Measurements from ENCODE around the gene F11.
"Not testable (repeated sequence)": the region's sequence is repeated elsewhere in the genome, so short reads cannot be mapped to it uniquely, and the experiment has no call there.

F11 gene

DNA sequence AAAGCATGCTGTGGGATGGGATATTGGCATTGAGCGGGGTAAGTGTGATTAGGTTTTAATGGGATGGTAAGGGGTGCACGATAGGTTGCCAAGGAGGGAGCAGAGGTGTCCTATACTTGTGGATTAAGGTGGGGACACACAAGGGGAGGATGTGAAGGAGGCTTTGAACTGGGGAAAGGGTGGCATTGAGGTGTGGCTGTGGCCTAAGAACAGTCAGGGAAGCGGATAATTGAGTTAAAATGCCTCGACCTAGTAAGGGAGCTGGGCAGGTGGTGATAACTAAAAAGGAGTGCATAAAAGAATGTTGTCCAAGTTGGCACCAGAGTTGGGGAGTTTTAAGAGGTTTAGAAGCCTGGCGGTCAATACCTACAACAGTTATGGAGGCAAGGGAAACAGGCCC lies 21.2 kb upstream of the F11 start:
- H3K4me1 ChIP-seq (ENCODE audit: control insufficient read depth in 2 of 2, insufficient read depth in 1 of 2, low read depth in 1 of 2, low read length in 2 of 2), result peaks cover 0 to 1% of the 10 kb centered on the region in 2 donors
- H2AFZ ChIP-seq (ENCODE audit: low read length), result no peak overlapping the region
- no peak overlapping the region for H2BK15ac ChIP-seq (ENCODE audit: low read length)
- H3K4me3 ChIP-seq (ENCODE audit: low read length in 2 of 2), result no peak overlapping the region
- H3K18ac ChIP-seq (ENCODE audit: low read length), result no peak overlapping the region
- H2AK5ac ChIP-seq (ENCODE audit: low read depth, low read length), result no peak overlapping the region
- no peak overlapping the region for H3K23ac ChIP-seq (ENCODE audit: low read depth, low read length, poor library complexity)
- DNase-seq (ENCODE audit: low spot score), result no peak
- no peaks in the 10 kb centered on the region for H3K27me3 ChIP-seq (ENCODE audit: control insufficient read depth in 3 of 3, insufficient read depth in 3 of 3, low read depth in 1 of 3, low read length in 3 of 3)
- H2BK120ac ChIP-seq (ENCODE audit: low read depth, low read length), result no peak overlapping the region
- WGBS, 2 donors (ENCODE audit: extremely low coverage in 2 of 2, insufficient read length in 2 of 2, insufficient replicate concordance in 1 of 2), result no CpG with 5 or more reads among the region's 5 CpGs
- no peak overlapping the region for H3K4me2 ChIP-seq (ENCODE audit: insufficient read depth, low read length, poor library complexity, severe bottlenecking)
- H3K4ac ChIP-seq (ENCODE audit: low read length), result no peak overlapping the region
- no peak overlapping the region for H3K27ac ChIP-seq (replicated peaks; ENCODE audit: low read length)
- H3K9ac ChIP-seq (ENCODE audit: low read depth, low read length, poor library complexity), result no peak overlapping the region
- peaks cover 1% of the 10 kb centered on the region for H3K79me1 ChIP-seq (ENCODE audit: low read depth, low read length)
- H4K91ac ChIP-seq (ENCODE audit: low read depth, low read length, poor library complexity), result no peak overlapping the region
- no peaks in the 10 kb centered on the region for H3K36me3 ChIP-seq (replicated peaks in 1 of 2; ENCODE audit: control insufficient read depth in 2 of 2, insufficient read depth in 2 of 2, low read length in 2 of 2)
- H3K9me3 ChIP-seq (replicated peaks in 1 of 2; ENCODE audit: control insufficient read depth in 2 of 2, insufficient read depth in 1 of 2, low read depth in 1 of 2, low read length in 2 of 2), result no peaks in the 10 kb centered on the region
- H3K14ac ChIP-seq (ENCODE audit: low read length), result no peak overlapping the region
- no peak overlapping the region for H2BK12ac ChIP-seq (ENCODE audit: low read length)
- H4K8ac ChIP-seq (ENCODE audit: low read depth, low read length), result no peak overlapping the region
- no peak overlapping the region for H2BK5ac ChIP-seq (ENCODE audit: low read length)

DNA sequence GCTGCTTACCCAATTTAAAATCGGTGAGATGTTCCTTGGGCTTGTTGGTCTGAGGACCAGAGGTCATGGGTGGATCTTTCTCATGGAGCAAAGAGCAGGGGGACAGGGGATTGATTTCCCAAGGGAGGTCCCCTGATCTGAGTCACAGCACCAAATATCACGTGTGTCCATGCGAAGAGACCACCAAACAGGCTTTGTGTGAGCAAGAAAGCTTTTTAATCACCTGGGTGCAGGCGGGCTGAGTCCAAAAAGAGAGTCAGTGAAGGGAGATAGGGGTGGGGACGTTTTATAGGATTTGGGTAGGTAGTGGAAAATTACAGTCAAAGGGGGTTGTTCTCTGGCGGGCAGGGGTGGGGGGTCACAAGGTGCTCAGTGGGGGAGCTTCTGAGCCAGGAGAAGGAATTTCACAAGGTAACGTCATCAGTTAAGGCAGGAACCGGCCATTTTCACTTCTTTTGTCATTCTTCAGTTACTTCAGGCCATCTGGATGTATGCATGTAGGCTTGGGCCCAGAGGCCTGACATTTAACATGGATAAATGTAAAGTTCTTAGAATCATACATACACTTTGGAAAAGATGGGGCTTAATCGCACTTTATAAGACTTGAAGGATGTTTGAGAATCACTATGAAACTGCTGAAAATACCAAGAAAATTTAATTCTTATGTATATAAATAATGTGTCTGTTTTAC lies 18.8 kb upstream of the F11 start:
- not testable (repeated sequence) for H3K9me3 ChIP-seq (replicated peaks in 1 of 2; ENCODE audit: control insufficient read depth in 2 of 2, insufficient read depth in 1 of 2, low read depth in 1 of 2, low read length in 2 of 2); H3K27ac ChIP-seq (replicated peaks; ENCODE audit: low read length); H3K79me1 ChIP-seq (ENCODE audit: low read depth, low read length); H3K4me1 ChIP-seq (ENCODE audit: control insufficient read depth in 2 of 2, insufficient read depth in 1 of 2, low read depth in 1 of 2, low read length in 2 of 2); H3K14ac ChIP-seq (ENCODE audit: low read length); H2BK12ac ChIP-seq (ENCODE audit: low read length); H3K18ac ChIP-seq (ENCODE audit: low read length); H3K4me3 ChIP-seq (ENCODE audit: low read length in 2 of 2); H3K4me2 ChIP-seq (ENCODE audit: insufficient read depth, low read length, poor library complexity, severe bottlenecking); H4K8ac ChIP-seq (ENCODE audit: low read depth, low read length); H2AK5ac ChIP-seq (ENCODE audit: low read depth, low read length); H4K91ac ChIP-seq (ENCODE audit: low read depth, low read length, poor library complexity); H3K4ac ChIP-seq (ENCODE audit: low read length); H2BK15ac ChIP-seq (ENCODE audit: low read length); H3K9ac ChIP-seq (ENCODE audit: low read depth, low read length, poor library complexity); DNase-seq (ENCODE audit: low spot score); H2AFZ ChIP-seq (ENCODE audit: low read length); H2BK5ac ChIP-seq (ENCODE audit: low read length); H3K23ac ChIP-seq (ENCODE audit: low read depth, low read length, poor library complexity); H2BK120ac ChIP-seq (ENCODE audit: low read depth, low read length); H3K36me3 ChIP-seq (replicated peaks in 1 of 2; ENCODE audit: control insufficient read depth in 2 of 2, insufficient read depth in 2 of 2, low read length in 2 of 2)
- no CpG with 5 or more reads among the region's 9 CpGs for WGBS, 2 donors (ENCODE audit: extremely low coverage in 2 of 2, insufficient read length in 2 of 2, insufficient replicate concordance in 1 of 2)
- H3K27me3 ChIP-seq (ENCODE audit: control insufficient read depth in 3 of 3, insufficient read depth in 3 of 3, low read depth in 1 of 3, low read length in 3 of 3), result peaks cover 0 to 11% (median 0%) of the 10 kb centered on the region in 3 experiments

DNA sequence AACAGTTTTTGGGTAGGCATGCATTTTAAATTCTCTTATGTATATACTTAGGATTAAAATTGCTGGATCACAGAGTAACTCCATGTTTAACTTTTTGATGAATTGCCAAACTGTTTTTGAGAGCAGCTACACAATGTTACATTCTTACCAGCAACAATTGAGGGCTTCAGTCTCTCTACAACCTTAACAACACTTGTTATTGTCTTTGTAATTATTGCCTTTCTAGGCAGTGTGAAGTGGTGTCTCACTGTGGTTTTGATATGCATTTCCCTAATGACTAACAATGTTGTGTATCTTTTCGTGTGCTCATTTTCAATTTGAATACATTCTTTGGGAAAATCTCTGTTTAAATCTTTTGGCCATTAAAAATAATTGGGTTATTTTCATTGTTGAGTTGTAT lies 17.3 kb upstream of the F11 start:
- H3K4me2 ChIP-seq (ENCODE audit: insufficient read depth, low read length, poor library complexity, severe bottlenecking), result no peak overlapping the region
- H3K18ac ChIP-seq (ENCODE audit: low read length), result no peak overlapping the region
- no peak for DNase-seq (ENCODE audit: low spot score)
- no peak overlapping the region for H2BK5ac ChIP-seq (ENCODE audit: low read length)
- H3K4me3 ChIP-seq (ENCODE audit: low read length in 2 of 2), result no peak overlapping the region
- H4K91ac ChIP-seq (ENCODE audit: low read depth, low read length, poor library complexity), result no peak overlapping the region
- no CpG with 5 or more reads among the region's 1 CpG for WGBS, 2 donors (ENCODE audit: extremely low coverage in 2 of 2, insufficient read length in 2 of 2, insufficient replicate concordance in 1 of 2)
- no peaks in the 10 kb centered on the region for H3K36me3 ChIP-seq (replicated peaks in 1 of 2; ENCODE audit: control insufficient read depth in 2 of 2, insufficient read depth in 2 of 2, low read length in 2 of 2)
- H2AK5ac ChIP-seq (ENCODE audit: low read depth, low read length), result no peak overlapping the region
- no peaks in the 10 kb centered on the region for H3K9me3 ChIP-seq (replicated peaks in 1 of 2; ENCODE audit: control insufficient read depth in 2 of 2, insufficient read depth in 1 of 2, low read depth in 1 of 2, low read length in 2 of 2)
- peaks cover 1% of the 10 kb centered on the region for H3K79me1 ChIP-seq (ENCODE audit: low read depth, low read length)
- peaks cover 0 to 4% of the 10 kb centered on the region in 2 donors for H3K4me1 ChIP-seq (ENCODE audit: control insufficient read depth in 2 of 2, insufficient read depth in 1 of 2, low read depth in 1 of 2, low read length in 2 of 2)
- no peak overlapping the region for H4K8ac ChIP-seq (ENCODE audit: low read depth, low read length)
- H3K27ac ChIP-seq (replicated peaks; ENCODE audit: low read length), result no peak overlapping the region
- no peak overlapping the region for H3K14ac ChIP-seq (ENCODE audit: low read length)
- peaks cover 0 to 11% (median 0%) of the 10 kb centered on the region in 3 experiments for H3K27me3 ChIP-seq (ENCODE audit: control insufficient read depth in 3 of 3, insufficient read depth in 3 of 3, low read depth in 1 of 3, low read length in 3 of 3)
- H3K23ac ChIP-seq (ENCODE audit: low read depth, low read length, poor library complexity), result no peak overlapping the region
- no peak overlapping the region for H2BK15ac ChIP-seq (ENCODE audit: low read length)
- no peak overlapping the region for H3K4ac ChIP-seq (ENCODE audit: low read length)
- H3K9ac ChIP-seq (ENCODE audit: low read depth, low read length, poor library complexity), result no peak overlapping the region
- H2BK12ac ChIP-seq (ENCODE audit: low read length), result no peak overlapping the region
- no peak overlapping the region for H2AFZ ChIP-seq (ENCODE audit: low read length)
- no peak overlapping the region for H2BK120ac ChIP-seq (ENCODE audit: low read depth, low read length)

DNA sequence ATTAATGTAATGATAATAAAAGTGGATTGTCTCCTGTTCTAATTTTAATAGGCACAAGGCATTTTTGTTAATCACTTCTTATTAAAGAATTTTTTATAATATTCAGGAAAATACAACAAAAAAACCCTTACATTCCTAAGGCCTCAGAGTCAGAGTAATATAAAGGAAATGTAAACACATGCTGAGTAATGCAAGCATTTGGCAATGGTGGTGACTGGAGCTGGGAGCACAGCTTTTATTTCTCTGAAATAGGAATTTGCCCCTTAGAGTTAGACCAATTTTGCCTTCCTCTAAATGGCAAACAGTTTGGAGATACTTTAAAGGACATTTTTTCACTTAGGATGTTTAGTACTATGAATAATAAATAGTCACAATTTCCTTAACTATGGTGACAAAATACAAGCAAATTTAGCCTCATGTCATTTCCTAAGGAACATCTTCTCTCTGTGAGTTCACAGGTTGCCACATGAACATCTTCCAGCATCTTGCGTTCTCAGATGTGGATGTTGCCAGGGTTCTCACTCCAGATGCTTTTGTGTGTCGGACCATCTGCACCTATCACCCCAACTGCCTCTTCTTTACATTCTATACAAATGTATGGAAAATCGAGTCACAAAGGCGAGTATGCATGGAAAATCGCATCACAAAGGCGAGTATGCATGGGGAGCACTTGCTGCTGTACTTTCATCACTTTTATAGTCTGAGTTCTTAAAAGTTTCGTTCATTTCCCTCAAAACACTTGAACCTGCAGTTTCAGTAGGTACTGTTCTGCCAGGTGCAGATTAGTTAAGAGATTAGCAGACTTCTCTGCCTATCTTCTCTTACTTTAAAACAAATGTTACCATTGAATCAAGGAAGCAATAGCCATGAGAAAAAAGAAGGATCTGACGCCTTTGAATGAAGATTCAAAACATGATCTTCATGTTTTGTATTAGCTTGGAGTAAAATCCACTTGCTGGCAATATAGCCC lies 15.9 kb upstream of the F11 start:
- H2BK12ac ChIP-seq (ENCODE audit: low read length), result no peak overlapping the region
- no peak overlapping the region for H2AFZ ChIP-seq (ENCODE audit: low read length)
- no peak overlapping the region for H2BK5ac ChIP-seq (ENCODE audit: low read length)
- no peak overlapping the region for H3K14ac ChIP-seq (ENCODE audit: low read length)
- H3K4me2 ChIP-seq (ENCODE audit: insufficient read depth, low read length, poor library complexity, severe bottlenecking), result no peak overlapping the region
- no peak overlapping the region for H2BK15ac ChIP-seq (ENCODE audit: low read length)
- H3K4me1 ChIP-seq (ENCODE audit: control insufficient read depth in 2 of 2, insufficient read depth in 1 of 2, low read depth in 1 of 2, low read length in 2 of 2), result peaks cover 0 to 4% of the 10 kb centered on the region in 2 donors
- WGBS, 2 donors (ENCODE audit: extremely low coverage in 2 of 2, insufficient read length in 2 of 2, insufficient replicate concordance in 1 of 2), result no CpG with 5 or more reads among the region's 8 CpGs
- no peaks in the 10 kb centered on the region for H3K9me3 ChIP-seq (replicated peaks in 1 of 2; ENCODE audit: control insufficient read depth in 2 of 2, insufficient read depth in 1 of 2, low read depth in 1 of 2, low read length in 2 of 2)
- peaks cover 0 to 11% (median 0%) of the 10 kb centered on the region in 3 experiments for H3K27me3 ChIP-seq (ENCODE audit: control insufficient read depth in 3 of 3, insufficient read depth in 3 of 3, low read depth in 1 of 3, low read length in 3 of 3)
- no peak for DNase-seq (ENCODE audit: low spot score)
- no peak overlapping the region for H3K18ac ChIP-seq (ENCODE audit: low read length)
- H4K91ac ChIP-seq (ENCODE audit: low read depth, low read length, poor library complexity), result no peak overlapping the region
- no peak overlapping the region for H3K4ac ChIP-seq (ENCODE audit: low read length)
- no peaks in the 10 kb centered on the region for H3K36me3 ChIP-seq (replicated peaks in 1 of 2; ENCODE audit: control insufficient read depth in 2 of 2, insufficient read depth in 2 of 2, low read length in 2 of 2)
- no peak overlapping the region for H4K8ac ChIP-seq (ENCODE audit: low read depth, low read length)
- no peak overlapping the region for H3K27ac ChIP-seq (replicated peaks; ENCODE audit: low read length)
- no peak overlapping the region for H3K23ac ChIP-seq (ENCODE audit: low read depth, low read length, poor library complexity)
- no peak overlapping the region for H3K9ac ChIP-seq (ENCODE audit: low read depth, low read length, poor library complexity)
- peaks cover under 1% of the 10 kb centered on the region for H3K79me1 ChIP-seq (ENCODE audit: low read depth, low read length)
- no peak overlapping the region for H3K4me3 ChIP-seq (ENCODE audit: low read length in 2 of 2)
- no peak overlapping the region for H2BK120ac ChIP-seq (ENCODE audit: low read depth, low read length)
- no peak overlapping the region for H2AK5ac ChIP-seq (ENCODE audit: low read depth, low read length)

Measured in neuronal stem cell (in vitro differentiated cells).